HCT116 (cell line): Measurements from ENCODE around the gene NOL9. TPM values are rescaled to one million over a fixed set of nuclear protein-coding genes. Genes with fewer than 3 reads are reported as not detected.

Experiments
- ATAC-seq: fragments of 200-7000 bp; cut with Tn5 transposase; 2 replicates; pipeline ENCODE4 v1.9.1; 2020; ENCODE audit warnings: mild to moderate bottlenecking, moderate library complexity
- BruUV-seq: library from RNA; stranded (reverse); fragments of 400-500 nt; replicated peaks from 2 replicates; lab custom pipeline; 2021; lab: Mats Ljungman, UMichigan
- CTCF ChIA-PET: fragments of 300-600 bp; sonication (Branson Sonifier 250); formaldehyde crosslinking; loops from one replicate; lab custom pipeline; 2021; ENCODE audit warnings: antibody characterized with exemption; lab: Charles Lee
- POLR2A ChIA-PET: fragments of 300-600, 350-600 bp; sonication (Branson Sonifier 250); formaldehyde crosslinking; loops from one replicate; lab custom pipeline; 2021; ENCODE audit warnings: antibody characterized with exemption; lab: Charles Lee
- RAD21 ChIA-PET, 2 experiments: fragments of 300-600 bp; sonication (Branson Sonifier 250); formaldehyde crosslinking; loops; one replicate each; lab custom pipeline; 2023; ENCODE audit warnings: low total read pairs in 2 of 2; ENCODE audit not compliant: uncharacterized antibody in 2 of 2, unreplicated experiment in 2 of 2, low non-redundant PET in 1 of 2; lab: Charles Lee
- DNase-seq: peaks from one replicate; pipeline ENCODE4 v3.0.0-alpha.2; 2010; ENCODE audit warnings: low read depth, low spot score
- H2AFZ ChIP-seq: fragments of 200-600 bp; shearing (Covaris generic), sonication (generic); 2 replicates; pipeline ENCODE4 v1.6.1; 2017; ENCODE audit warnings: low read depth, mixed run types, mixed read lengths, antibody characterized with exemption, low read length; ENCODE audit not compliant: poor library complexity, severe bottlenecking
- H3K27ac ChIP-seq: 2 replicates; pipeline ENCODE4 v1.5.1; 2012; ENCODE audit warnings: low read depth, low read length
- H3K27me3 ChIP-seq: fragments of 200-600 bp; sonication (generic); 2 replicates; pipeline ENCODE4 v1.6.1; 2016; ENCODE audit warnings: mixed run types, low read length, mixed read lengths; ENCODE audit not compliant: insufficient read depth
- H3K36me3 ChIP-seq, 2 experiments: fragments of 200-500 bp in 1 of 2; fragments of 200-600 bp in 1 of 2; sonication (Bioruptor generic) in 1 of 2; sonication (generic) in 1 of 2; 2 replicates each; pipeline versions ENCODE4 v1.5.1 to v1.6.1; 2014 to 2016; ENCODE audit warnings: low read length in 2 of 2, inconsistent platforms in 1 of 2, mixed read lengths in 1 of 2, mixed run types in 1 of 2; ENCODE audit not compliant: insufficient read depth in 2 of 2, control insufficient read depth in 1 of 2
- H3K4me1 ChIP-seq, 2 experiments: fragments of 200-600 bp in 1 of 2; sonication (generic) in 1 of 2; 2 replicates each; pipeline versions ENCODE4 v1.5.1 to v1.6.1; 2012 to 2017; ENCODE audit warnings: low read length in 2 of 2, inconsistent platforms in 1 of 2, mild to moderate bottlenecking in 1 of 2, mixed read lengths in 1 of 2, mixed run types in 1 of 2, moderate library complexity in 1 of 2; ENCODE audit not compliant: insufficient read depth in 2 of 2, control insufficient read depth in 1 of 2
- H3K4me2 ChIP-seq: fragments of 200-600 bp; sonication (generic); 2 replicates; pipeline ENCODE4 v1.6.1; 2017; ENCODE audit warnings: mixed run types, low read length, mixed read lengths
- H3K4me3 ChIP-seq, 2 experiments: fragments of 200-600 bp in 1 of 2; sonication (generic) in 1 of 2; replicated peaks in 1 of 2; 2 replicates each; pipeline ENCODE4 v1.5.1; 2011 to 2016; ENCODE audit warnings: low read length in 2 of 2, control low read depth in 1 of 2, low read depth in 1 of 2, mild to moderate bottlenecking in 1 of 2, mixed read lengths in 1 of 2, mixed run types in 1 of 2
- H3K79me2 ChIP-seq: fragments of 200-600 bp; sonication (generic); 2 replicates; pipeline ENCODE4 v1.6.1; 2017; ENCODE audit warnings: mild to moderate bottlenecking, mixed run types, low read length, moderate library complexity, mixed read lengths; ENCODE audit not compliant: insufficient read depth
- H3K9ac ChIP-seq: fragments of 200-600 bp; sonication (generic); 2 replicates; pipeline ENCODE4 v1.6.1; 2016; ENCODE audit warnings: low read length, mixed read lengths
- H3K9me2 ChIP-seq: fragments of 200-600 bp; sonication (generic), shearing (Covaris generic); 2 replicates; pipeline ENCODE4 v1.6.1; 2017; ENCODE audit warnings: mixed run types, mild to moderate bottlenecking, moderate library complexity; ENCODE audit not compliant: insufficient read depth
- H3K9me3 ChIP-seq, 2 experiments: fragments of 200-500 bp in 1 of 2; fragments of 200-600 bp in 1 of 2; sonication (Bioruptor generic) in 1 of 2; sonication (generic) in 1 of 2; 2 replicates each; pipeline ENCODE4 v1.6.1; 2014 to 2017; ENCODE audit warnings: low read length in 2 of 2, mixed read lengths in 2 of 2, inconsistent platforms in 1 of 2, low read depth in 1 of 2, mild to moderate bottlenecking in 1 of 2, mixed run types in 1 of 2, moderate library complexity in 1 of 2; ENCODE audit not compliant: control insufficient read depth in 1 of 2, insufficient read depth in 1 of 2
- H4K20me1 ChIP-seq: fragments of 200-600 bp; sonication (generic), shearing (Covaris generic); 2 replicates; pipeline ENCODE4 v1.6.1; 2017; ENCODE audit warnings: mixed run types, mild to moderate bottlenecking, moderate library complexity; ENCODE audit not compliant: insufficient read depth
- EZH2phosphoT487 ChIP-seq: fragments of 200-600 bp; IDR thresholded peaks from 2 replicates; pipeline ENCODE4 v1.6.1; 2018; ENCODE audit warnings: antibody characterized with exemption, borderline replicate concordance
- POLR2A ChIP-seq: IDR thresholded peaks from 2 replicates; pipeline ENCODE4 v1.7.0; 2011; ENCODE audit warnings: borderline replicate concordance; ENCODE audit not compliant: insufficient read depth, insufficient read length; ENCODE audit errors: extremely low read depth
- POLR2AphosphoS5 ChIP-seq: IDR thresholded peaks from 2 replicates; pipeline ENCODE4 v1.6.1; 2011; ENCODE audit warnings: mild to moderate bottlenecking, low read depth, low read length, moderate library complexity
- TCF7L2 ChIP-seq: IDR thresholded peaks from 2 replicates; pipeline ENCODE4 v1.7.0; 2011; ENCODE audit warnings: borderline replicate concordance, inconsistent platforms; ENCODE audit not compliant: insufficient read depth, insufficient read length; ENCODE audit errors: extremely low read depth
- YY1 ChIP-seq: IDR thresholded peaks from 2 replicates; pipeline ENCODE4 v1.6.1; 2011; ENCODE audit warnings: low read length, low read depth, moderate library complexity, mild to moderate bottlenecking; ENCODE audit not compliant: insufficient replicate concordance; ENCODE audit errors: extremely low read depth
- ZFX ChIP-seq: fragments of 450-650 bp; IDR thresholded peaks from 2 replicates; pipeline ENCODE4 v1.6.1; 2017
- intact Hi-C: fragments of 100-400 bp; cut with micrococcal nuclease; formaldehyde crosslinking; loops from 2 replicates; pipeline ENCODE4 v1.10.0; 2022
- total RNA-seq: library from RNA; stranded (reverse); gene quantifications from one replicate; pipeline ENCODE4 v1.2.1, GENCODE V29; 2021; ENCODE audit not compliant: unreplicated experiment

The NOL9 gene
- total RNA-seq, 1 experiment from 2014 or later = 46.4 TPM

DNA sequence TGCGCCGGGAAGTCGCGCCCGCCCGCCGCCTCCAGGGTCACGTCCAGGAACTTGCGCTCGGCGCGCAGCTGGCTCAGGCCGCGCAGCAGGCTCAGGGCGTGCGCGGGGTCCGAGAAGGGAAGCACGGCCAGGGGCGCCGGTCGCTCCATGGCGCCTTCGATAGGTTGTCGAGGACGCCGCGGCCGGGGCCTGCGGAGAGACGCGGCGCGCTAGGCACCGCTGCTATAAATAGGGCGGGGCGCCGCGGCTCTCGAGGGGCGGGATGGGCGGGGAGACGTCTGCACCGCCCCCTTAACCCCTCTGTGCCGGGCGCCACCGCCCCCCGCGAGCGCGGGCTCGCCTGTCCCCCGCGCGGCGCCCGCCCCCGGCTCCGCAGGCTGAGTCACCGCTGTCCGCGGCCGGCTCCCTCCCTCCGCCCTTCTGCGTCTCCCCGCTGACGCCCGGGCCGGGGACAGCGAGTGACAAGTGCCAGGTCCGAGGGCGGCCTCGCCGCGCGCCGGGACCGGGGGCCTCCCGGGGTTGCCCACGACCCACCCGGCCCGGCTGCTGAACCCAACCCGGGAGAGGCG is 48.4 kb upstream of the NOL9 start, which contains the start of gene KLHL21:
TSS of gene KLHL21 (minus strand) at position 201 of the 569 bp plus-strand sequence. CDS start at position 149, 52 bp downstream.
- peaks cover 22 to 33% of the 10 kb centered on the region in 2 experiments for H3K4me1 ChIP-seq
- H2AFZ ChIP-seq = peak within 1 kb of the TSS; percentile 70
- no TSS peak for BruUV-seq
- H3K4me2 ChIP-seq = peak within 1 kb of the TSS; percentile 86
- peaks cover 49% of the 10 kb centered on the region for H3K79me2 ChIP-seq
- H3K9me2 ChIP-seq = no peaks in the 10 kb centered on the region
- DNase-seq (peak; percentile 64), ATAC-seq (peak; percentile 77)
- RAD21 ChIA-PET = no interaction called here
- peak within 1 kb of the TSS; percentile 85 for H3K9ac ChIP-seq
- H3K27ac ChIP-seq = peak within 1 kb of the TSS; percentile 95
- CTCF ChIA-PET = interaction anchor here (1.1 to 1.3 kb wide), 2 partner anchors 10 to 44 kb away, joined by 3 read pairs; no protein-coding TSS in a partner anchor
- intact Hi-C loops = loop anchor here (2.0 kb wide), 1 partner anchor 48 kb away; the partner anchor contains the start of genes NOL9 and TAS1R1
- no peaks in the 10 kb centered on the region for H3K27me3 ChIP-seq
- TF ChIP-seq POLR2AphosphoS5 = peak; percentile 99
- peak; percentile 12 for TF ChIP-seq TCF7L2
- peak; percentile 97 for TF ChIP-seq POLR2A
- peak; percentile 71; the same call in 1 of the 2 replicates for TF ChIP-seq ZFX
- no peak for TF ChIP-seq EZH2phosphoT487
- TF ChIP-seq YY1 = peak; percentile 46
- no peaks in the 10 kb centered on the region for H3K9me3 ChIP-seq
- peak within 1 kb of the TSS; percentile 87 to 96 for H3K4me3 ChIP-seq
- H4K20me1 ChIP-seq = peaks cover 8% of the 10 kb centered on the region; the same call in 1 of the 2 replicates
- POLR2A ChIA-PET = interaction anchor here (0.7 to 1.6 kb wide), 5 partner anchors 11 to 79 kb away, joined by 3 to 10 read pairs (median 4); partner anchors contain the start of genes THAP3 and ZBTB48
- peaks cover 5 to 19% of the 10 kb centered on the region in 2 experiments; a peak in 2 of 4 replicates for H3K36me3 ChIP-seq
